Suprapubic skin (tissue), 4 donors: ENCODE results near the gene PLAAT1. TPM values are rescaled to one million over a fixed set of nuclear protein-coding genes. Genes with fewer than 3 reads are reported as not detected.

Experiments
- DNase-seq, 2 donors: peaks; one replicate each; pipeline ENCODE4 v3.0.0-alpha.2; 2019; ENCODE audit warnings: low spot score in 2 of 2
- H3K27ac ChIP-seq: fragments of 200-600 bp; sonication (generic); one replicate; pipeline ENCODE4 v1.5.1; 2019
- H3K27me3 ChIP-seq: fragments of 200-600 bp; sonication (generic); one replicate; pipeline ENCODE4 v1.5.1; 2019
- H3K36me3 ChIP-seq: fragments of 200-600 bp; sonication (generic); one replicate; pipeline ENCODE4 v1.5.1; 2019
- H3K4me1 ChIP-seq: fragments of 200-600 bp; sonication (generic); one replicate; pipeline ENCODE4 v1.5.1; 2019
- H3K4me3 ChIP-seq: fragments of 200-600 bp; sonication (generic); one replicate; pipeline ENCODE4 v1.5.1; 2019; ENCODE audit warnings: mild to moderate bottlenecking
- H3K9me3 ChIP-seq: fragments of 200-600 bp; sonication (generic); one replicate; pipeline ENCODE4 v1.5.1; 2019
- CTCF ChIP-seq, 2 donors: fragments of 200-600 bp in 1 of 2; fragments of 450-650 bp in 1 of 2; sonication (generic) in 1 of 2; IDR thresholded peaks; one replicate each; pipeline ENCODE4 v1.5.1; 2016 to 2019; ENCODE audit warnings: antibody characterized with exemption in 2 of 2, mild to moderate bottlenecking in 1 of 2, moderate library complexity in 1 of 2
- EP300 ChIP-seq: sonication (generic); formaldehyde crosslinking; IDR thresholded peaks from one replicate; pipeline ENCODE4 v1.6.1; 2017; ENCODE audit warnings: antibody characterized with exemption
- POLR2A ChIP-seq, 2 donors: fragments of 450-650 bp; IDR thresholded peaks; one replicate each; pipeline ENCODE4 v1.6.1; 2017; ENCODE audit warnings: antibody characterized with exemption in 2 of 2, mild to moderate bottlenecking in 2 of 2, moderate library complexity in 2 of 2
- POLR2AphosphoS5 ChIP-seq, 3 donors: sonication (generic); formaldehyde crosslinking; IDR thresholded peaks; one replicate each; pipeline ENCODE4 v1.6.1; 2017; ENCODE audit warnings: antibody characterized with exemption in 3 of 3
- WGBS: methylation state at CpG from one replicate; pipeline ENCODE4 v1.1.5; 2018; 5-methylcytosine and 5-hydroxymethylcytosine counted together
- total RNA-seq, 4 donors: library from RNA; depleted of rRNA; stranded (reverse); fragments of >200 nt; gene quantifications; one replicate each; pipeline ENCODE4 v1.1.0, GENCODE V29; 2016

PLAAT1 gene
- 1 to 10 TPM in 2 of 4 donors, under 1 TPM in 2; 0.49 to 4.9 (median 2.6) TPM for total RNA-seq

- H3K27me3 ChIP-seq, result no peaks in the 10 kb centered on the region
- DNase-seq, result no peak
- 1% methylated on average over 28 of the region's 93 CpGs for WGBS
- no peaks in the 10 kb centered on the region for H3K9me3 ChIP-seq
- peak within 1 kb of the TSS; percentile 53 for H3K4me3 ChIP-seq
- H3K27ac ChIP-seq, result no peak within 1 kb of the TSS
- no peaks in the 10 kb centered on the region for H3K36me3 ChIP-seq
- TF ChIP-seq POLR2A (IDR thresholded peaks at IDR 0.05), result no peak
- no peak for TF ChIP-seq EP300
- TF ChIP-seq POLR2AphosphoS5 (IDR thresholded peaks at IDR 0.05), result no peak
- TF ChIP-seq CTCF (IDR thresholded peaks at IDR 0.05), result no peak
- peaks cover 10% of the 10 kb centered on the region for H3K4me1 ChIP-seq
These were observed at the start of gene PLAAT1 for GRCh38 chr3:193240850-193241706. Gene PLAAT1 (plus strand): TSS chr3:193241222. CDS start chr3:193255651, 14,429 bp downstream.

- Histone ChIP-seq H3K36me3 (no peaks in the 10 kb centered on the region), H3K4me3 (no peak overlapping the region), H3K9me3 (no peaks in the 10 kb centered on the region), H3K27ac (no peak overlapping the region), H3K4me1 (no peaks in the 10 kb centered on the region), H3K27me3 (no peaks in the 10 kb centered on the region)
- no peak for TF ChIP-seq CTCF (IDR thresholded peaks at IDR 0.05)
- TF ChIP-seq EP300, result no peak
- TF ChIP-seq POLR2A (IDR thresholded peaks at IDR 0.05), result no peak
- TF ChIP-seq POLR2AphosphoS5 (IDR thresholded peaks at IDR 0.05), result no peak
- WGBS, result 29% methylated on average over 3 of the region's 3 CpGs
- DNase-seq, result no peak
These were observed 46.7 kb upstream of the PLAAT1 start for GRCh38 chr3:193194371-193194770.

- no peaks in the 10 kb centered on the region for H3K9me3 ChIP-seq
- no peak overlapping the region for H3K27ac ChIP-seq
- WGBS, result 84% methylated on average over 2 of the region's 2 CpGs
- no peak overlapping the region for H3K4me3 ChIP-seq
- no peak for DNase-seq
- H3K36me3 ChIP-seq, result no peaks in the 10 kb centered on the region
- H3K4me1 ChIP-seq, result no peaks in the 10 kb centered on the region
- TF ChIP-seq POLR2AphosphoS5 (IDR thresholded peaks at IDR 0.05) (no peak), CTCF (IDR thresholded peaks at IDR 0.05) (no peak), POLR2A (IDR thresholded peaks at IDR 0.05) (no peak)
- H3K27me3 ChIP-seq, result no peaks in the 10 kb centered on the region
These were observed 44.3 kb upstream of the PLAAT1 start for GRCh38 chr3:193196746-193197145.

- H3K4me1 ChIP-seq, result no peaks in the 10 kb centered on the region
- no peak for DNase-seq
- WGBS, result 39% methylated on average over 5 of the region's 5 CpGs
These were observed 33.4 kb upstream of the PLAAT1 start for GRCh38 chr3:193207290-193208273.

GRCh38 chr3:193210618-193211017 is 30.4 kb upstream of the PLAAT1 start:
- DNase-seq, result no peak
- Histone ChIP-seq H3K27ac (no peak overlapping the region), H3K36me3 (no peaks in the 10 kb centered on the region), H3K4me1 (no peaks in the 10 kb centered on the region), H3K9me3 (no peaks in the 10 kb centered on the region), H3K27me3 (no peaks in the 10 kb centered on the region), H3K4me3 (no peak overlapping the region)
- 55% methylated on average over 1 of the region's 1 CpG for WGBS
- TF ChIP-seq CTCF (IDR thresholded peaks at IDR 0.05), result no peak
- no peak for TF ChIP-seq POLR2A (IDR thresholded peaks at IDR 0.05)
- TF ChIP-seq EP300, result no peak
- TF ChIP-seq POLR2AphosphoS5 (IDR thresholded peaks at IDR 0.05), result no peak

More at GRCh38 chr3:193207290-193208273, 33.4 kb upstream of the PLAAT1 start:
- Histone ChIP-seq H3K27ac (no peak overlapping the region), H3K36me3 (no peaks in the 10 kb centered on the region), H3K27me3 (no peaks in the 10 kb centered on the region), H3K4me3 (no peak overlapping the region), H3K9me3 (no peaks in the 10 kb centered on the region)
- TF ChIP-seq EP300, result no peak
- TF ChIP-seq POLR2AphosphoS5 (IDR thresholded peaks at IDR 0.05), result no peak
- TF ChIP-seq POLR2A (IDR thresholded peaks at IDR 0.05), result no peak
